Mesothelial cell of epicardium (in vitro differentiated cells): ENCODE results near the gene GLIS2. TPM values are rescaled to one million over a fixed set of nuclear protein-coding genes. Genes with fewer than 3 reads are reported as not detected.
"Not testable (repeated sequence)": the region's sequence is repeated elsewhere in the genome, so short reads cannot be mapped to it uniquely, and the experiment has no call there.

Experiments
- DNase-seq, 2 experiments: peaks; one replicate each; pipeline ENCODE4 v3.0.0; 2021; ENCODE audit warnings: low spot score in 2 of 2; ENCODE audit not compliant: unreplicated experiment in 2 of 2
- H3K27ac Mint-ChIP-seq: 2 replicates; pipeline ENCODE4 v1.8.0; 2021; ENCODE audit warnings: mixed read lengths
- H3K27me3 Mint-ChIP-seq: 2 replicates; pipeline ENCODE4 v1.8.0; 2021; ENCODE audit warnings: low read depth, mixed read lengths
- H3K36me3 Mint-ChIP-seq: 2 replicates; pipeline ENCODE4 v1.8.0; 2021; ENCODE audit warnings: mixed read lengths
- H3K4me1 Mint-ChIP-seq: 2 replicates; pipeline ENCODE4 v1.8.0; 2021; ENCODE audit warnings: mixed read lengths
- H3K4me3 Mint-ChIP-seq: 2 replicates; pipeline ENCODE4 v1.8.0; 2021; ENCODE audit warnings: mild to moderate bottlenecking, moderate library complexity, mixed read lengths
- H3K9me3 Mint-ChIP-seq: 2 replicates; pipeline ENCODE4 v1.8.0; 2021; ENCODE audit warnings: mixed read lengths
- CTCF ChIP-seq: fragments of 200-600 bp; sonication (generic); IDR thresholded peaks from one replicate; pipeline ENCODE4 v1.5.0; 2021; ENCODE audit warnings: antibody characterized with exemption; ENCODE audit not compliant: unreplicated experiment
- total RNA-seq: library from RNA; stranded (reverse); gene quantifications from 3 replicates; pipeline ENCODE4 v1.2.1, GENCODE V29; 2021

The GLIS2 gene
- total RNA-seq, 1 donor from 2014 or later: 79.6 TPM

GRCh38 chr16:4333308-4333638, 17.4 kb downstream of the GLIS2 start:
- Mint-ChIP-seq H3K27ac (no peak overlapping the region), H3K36me3 (peaks cover 6% of the 10 kb centered on the region), H3K27me3 (no peaks in the 10 kb centered on the region), H3K4me3 (no peak overlapping the region), H3K9me3 (no peaks in the 10 kb centered on the region), H3K4me1 (peaks cover 15% of the 10 kb centered on the region)
- no peak for TF ChIP-seq CTCF
- DNase-seq: no peak

DNA sequence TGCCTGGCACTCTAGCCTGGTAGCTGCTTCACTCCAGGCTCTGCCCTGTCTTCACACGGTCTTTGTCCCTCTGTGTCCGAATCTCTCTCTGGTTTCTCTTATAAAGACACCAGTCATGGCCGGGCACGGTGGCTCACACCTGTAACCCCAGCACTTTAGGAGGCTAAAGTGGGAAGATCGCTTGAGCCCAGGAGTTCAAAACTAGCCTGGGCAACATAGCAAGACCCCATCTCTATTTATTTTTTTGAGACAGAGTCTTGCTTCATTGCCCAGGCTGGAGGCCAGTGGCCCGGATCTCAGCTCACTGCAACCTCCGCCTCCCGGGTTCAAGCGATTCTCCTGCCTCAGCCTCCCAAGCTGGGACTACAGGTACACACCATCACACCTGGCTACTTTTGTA, 17.8 kb downstream of the GLIS2 start:
- H3K27me3 Mint-ChIP-seq, H3K9me3 Mint-ChIP-seq, H3K36me3 Mint-ChIP-seq, H3K27ac Mint-ChIP-seq, DNase-seq, H3K4me3 Mint-ChIP-seq: not testable (repeated sequence)
- H3K4me1 Mint-ChIP-seq: peaks cover 11% of the 10 kb centered on the region

GRCh38 chr16:4334724-4335495, 19.0 kb downstream of the GLIS2 start:
- Mint-ChIP-seq H3K27ac (peak overlapping the region; percentile 9), H3K36me3 (peaks cover 6% of the 10 kb centered on the region), H3K4me1 (peaks cover 10% of the 10 kb centered on the region), H3K9me3 (no peaks in the 10 kb centered on the region), H3K4me3 (no peak overlapping the region), H3K27me3 (no peaks in the 10 kb centered on the region)
- no peak for DNase-seq
- no peak for TF ChIP-seq CTCF

DNA sequence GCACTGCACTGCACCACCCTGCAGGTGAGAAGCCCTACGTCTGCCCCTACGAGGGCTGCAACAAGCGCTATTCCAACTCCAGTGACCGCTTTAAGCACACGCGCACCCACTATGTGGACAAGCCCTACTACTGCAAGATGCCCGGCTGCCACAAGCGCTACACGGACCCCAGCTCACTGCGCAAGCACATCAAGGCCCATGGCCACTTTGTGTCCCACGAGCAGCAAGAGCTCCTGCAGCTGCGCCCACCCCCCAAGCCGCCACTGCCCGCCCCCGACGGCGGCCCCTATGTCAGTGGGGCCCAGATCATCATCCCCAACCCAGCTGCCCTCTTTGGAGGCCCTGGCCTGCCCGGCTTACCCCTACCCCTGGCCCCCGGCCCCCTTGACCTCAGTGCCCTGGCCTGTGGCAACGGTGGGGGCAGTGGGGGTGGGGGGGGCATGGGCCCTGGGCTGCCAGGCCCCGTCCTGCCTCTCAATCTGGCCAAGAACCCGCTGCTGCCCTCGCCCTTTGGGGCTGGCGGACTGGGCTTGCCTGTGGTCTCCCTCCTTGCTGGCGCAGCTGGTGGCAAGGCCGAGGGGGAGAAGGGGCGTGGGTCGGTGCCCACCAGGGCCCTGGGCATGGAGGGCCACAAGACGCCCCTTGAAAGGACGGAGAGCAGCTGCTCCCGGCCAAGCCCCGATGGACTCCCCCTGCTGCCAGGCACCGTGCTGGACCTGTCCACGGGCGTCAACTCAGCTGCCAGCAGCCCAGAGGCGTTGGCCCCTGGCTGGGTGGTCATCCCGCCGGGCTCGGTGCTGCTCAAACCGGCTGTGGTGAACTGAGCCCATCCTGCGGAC, 21.1 kb downstream of the GLIS2 start:
- DNase-seq: no peak
- no peak for TF ChIP-seq CTCF
- H3K27me3 Mint-ChIP-seq: no peaks in the 10 kb centered on the region
- peaks cover 14% of the 10 kb centered on the region for H3K4me1 Mint-ChIP-seq
- H3K4me3 Mint-ChIP-seq: no peak overlapping the region
- peaks cover 6% of the 10 kb centered on the region for H3K36me3 Mint-ChIP-seq
- H3K27ac Mint-ChIP-seq: peak overlapping the region; percentile 30
- no peaks in the 10 kb centered on the region for H3K9me3 Mint-ChIP-seq

DNA sequence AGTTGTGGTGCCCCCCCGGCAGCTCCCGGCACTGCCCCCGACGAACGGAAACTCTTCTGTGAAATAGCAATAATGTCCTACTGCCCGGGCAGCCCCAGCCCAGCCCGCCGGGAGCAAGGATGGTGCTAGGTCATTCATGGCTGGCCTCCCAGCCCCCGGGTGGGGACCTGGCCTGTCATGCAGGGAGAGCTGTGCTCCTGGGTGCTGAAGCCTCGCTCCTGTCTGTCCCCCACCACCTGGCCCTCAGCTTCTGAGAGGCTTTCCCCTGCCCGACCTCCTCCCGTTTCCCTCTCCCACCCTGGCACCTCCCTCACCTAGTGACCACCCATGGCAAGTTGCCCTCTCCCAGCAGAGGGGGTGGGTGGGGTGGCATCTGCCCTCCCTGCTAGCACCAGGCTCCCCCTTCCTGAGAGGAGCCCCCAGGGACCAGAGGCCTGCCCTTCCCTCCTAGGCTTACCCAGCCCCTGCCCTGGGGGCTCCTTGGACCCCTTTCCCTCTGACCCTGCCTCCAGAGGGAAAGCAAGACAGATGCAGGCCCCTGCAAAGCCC, 21.7 kb downstream of the GLIS2 start:
- no peak for DNase-seq
- no peak overlapping the region for H3K27ac Mint-ChIP-seq
- H3K36me3 Mint-ChIP-seq: peaks cover 4% of the 10 kb centered on the region
- H3K4me1 Mint-ChIP-seq: peaks cover 14% of the 10 kb centered on the region
- no peak for TF ChIP-seq CTCF
- no peaks in the 10 kb centered on the region for H3K9me3 Mint-ChIP-seq
- no peaks in the 10 kb centered on the region for H3K27me3 Mint-ChIP-seq
- no peak overlapping the region for H3K4me3 Mint-ChIP-seq

GRCh38 chr16:4338125-4338582, 22.3 kb downstream of the GLIS2 start:
- Mint-ChIP-seq H3K4me3 (no peak overlapping the region), H3K36me3 (peaks cover 4% of the 10 kb centered on the region), H3K9me3 (no peaks in the 10 kb centered on the region), H3K27ac (no peak overlapping the region), H3K4me1 (peaks cover 14% of the 10 kb centered on the region), H3K27me3 (no peaks in the 10 kb centered on the region)
- no peak for TF ChIP-seq CTCF
- no peak for DNase-seq
